GM19035 (cell line): ENCODE results near the gene NFIA.

Experiments used
- ATAC-seq: cut with Tn5 transposase; IDR thresholded peaks from one replicate; pipeline ENCODE4 v1.9.1; 2021; ENCODE audit not compliant: unreplicated experiment

NFIA gene

DNA sequence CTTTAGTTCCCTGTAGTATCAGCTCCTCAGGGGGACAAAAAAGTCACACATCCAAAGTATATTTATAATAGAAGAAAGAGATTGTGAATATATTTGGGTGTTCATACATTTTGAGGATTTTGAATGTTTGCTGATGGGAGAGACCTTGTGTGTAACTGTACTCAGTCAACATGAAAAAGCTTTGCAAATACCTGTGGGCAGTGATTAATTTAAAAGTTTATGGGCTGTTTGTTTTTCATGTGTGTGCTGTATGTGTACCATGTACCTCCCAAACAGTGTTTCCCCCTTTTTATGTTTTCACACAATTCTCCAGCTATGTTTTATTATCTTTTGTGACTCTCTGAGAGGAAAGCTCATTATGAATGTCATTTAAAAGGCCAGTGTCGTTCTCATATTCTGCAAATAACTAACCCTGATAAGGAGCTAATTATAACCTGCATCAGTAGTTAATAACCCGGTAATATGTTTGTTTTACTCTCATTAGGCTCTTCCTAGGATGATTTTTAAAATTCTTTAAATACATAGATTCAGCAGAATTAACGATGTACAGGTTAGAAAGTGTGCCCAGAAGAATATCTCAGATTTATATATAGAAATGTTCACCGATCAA, 271.5 kb downstream of the NFIA start:
- ATAC-seq, result no peak

DNA sequence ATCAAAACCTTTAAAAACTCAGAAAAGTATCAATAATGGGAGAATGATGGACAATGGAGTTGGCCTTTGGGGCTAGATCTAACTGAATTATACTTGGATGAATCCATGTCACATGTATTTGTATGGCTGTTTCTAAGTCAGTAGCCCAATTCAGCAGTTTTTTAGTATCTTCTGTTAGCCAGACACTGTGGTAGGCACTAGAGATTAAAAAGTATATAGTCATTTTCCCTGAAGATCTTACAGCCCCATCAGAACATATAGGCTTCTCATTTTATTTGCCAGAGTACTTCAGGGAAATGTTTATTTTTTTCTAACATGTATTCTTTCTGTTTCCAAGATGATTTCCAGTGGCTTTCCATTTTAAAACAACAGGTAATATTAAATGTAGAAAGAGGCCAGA, 273.7 kb downstream of the NFIA start:
- ATAC-seq, result no peak

DNA sequence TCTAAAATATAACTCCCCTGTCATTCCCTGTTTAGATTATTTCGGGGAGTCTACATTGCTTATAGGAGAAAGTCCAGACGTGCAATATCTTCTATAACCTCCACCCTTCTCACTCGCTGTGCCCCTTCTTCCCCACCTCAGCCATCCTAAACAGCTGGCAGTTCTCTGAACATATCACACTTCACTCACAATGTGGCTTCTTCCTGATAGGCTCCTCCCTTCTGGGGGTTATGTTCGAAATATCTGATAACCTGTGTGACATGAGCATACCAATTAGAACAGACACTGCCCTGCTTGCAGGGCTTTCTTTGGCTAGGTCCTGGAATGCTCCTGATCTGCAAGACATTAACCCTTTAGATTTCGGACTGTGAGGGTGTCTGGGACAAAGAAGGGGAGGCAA, 274.6 kb downstream of the NFIA start:
- ATAC-seq, result no peak

DNA sequence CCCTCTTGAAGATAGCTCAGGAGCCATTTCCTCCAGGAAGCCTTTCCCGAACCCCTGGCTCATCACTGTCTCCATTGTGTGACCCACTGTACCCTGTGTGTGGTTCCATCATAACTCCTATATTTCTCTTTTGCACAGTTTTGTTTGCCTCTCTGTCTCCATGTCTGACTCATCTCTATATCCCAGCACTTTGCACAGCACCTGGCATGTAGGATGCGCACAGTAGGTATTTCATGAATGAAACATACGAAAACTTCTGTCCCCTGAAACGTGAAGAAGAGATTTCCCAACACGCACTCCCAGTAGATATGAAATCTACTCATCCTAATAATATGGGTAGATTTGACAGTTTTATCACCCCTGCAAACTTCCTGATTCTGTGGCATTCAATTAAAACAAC, 275.2 kb downstream of the NFIA start:
- ATAC-seq, result no peak

DNA sequence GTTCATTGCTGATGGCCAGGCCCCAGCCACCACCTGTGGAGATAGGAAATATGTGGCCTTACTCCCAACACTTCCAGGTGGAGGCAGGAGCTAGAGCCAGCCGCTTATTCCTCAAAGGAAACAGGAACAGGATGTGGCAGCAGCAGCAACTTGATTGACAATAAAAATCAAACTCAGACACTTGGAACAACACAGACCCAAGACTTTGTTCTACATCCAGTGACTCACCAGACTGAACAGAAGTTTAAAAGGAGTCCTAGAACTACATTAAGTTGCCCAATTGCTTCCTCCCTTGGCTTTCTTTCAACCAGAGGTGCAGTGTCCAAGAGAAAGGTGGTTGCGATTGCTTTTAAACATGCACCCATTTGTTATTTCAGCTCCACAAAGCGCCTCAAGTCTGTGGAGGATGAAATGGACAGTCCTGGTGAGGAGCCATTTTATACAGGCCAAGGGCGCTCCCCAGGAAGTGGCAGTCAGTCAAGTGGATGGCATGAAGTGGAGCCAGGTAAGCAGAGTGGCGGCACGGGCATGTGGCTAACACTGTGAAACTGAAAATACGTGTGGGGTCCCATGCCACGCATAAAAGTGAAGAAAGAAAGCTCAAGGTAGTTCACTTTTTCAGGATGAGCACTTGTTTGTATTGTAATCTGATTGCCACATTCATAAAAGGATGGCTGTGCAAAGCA, 276.6 kb downstream of the NFIA start:
- no peak for ATAC-seq

DNA sequence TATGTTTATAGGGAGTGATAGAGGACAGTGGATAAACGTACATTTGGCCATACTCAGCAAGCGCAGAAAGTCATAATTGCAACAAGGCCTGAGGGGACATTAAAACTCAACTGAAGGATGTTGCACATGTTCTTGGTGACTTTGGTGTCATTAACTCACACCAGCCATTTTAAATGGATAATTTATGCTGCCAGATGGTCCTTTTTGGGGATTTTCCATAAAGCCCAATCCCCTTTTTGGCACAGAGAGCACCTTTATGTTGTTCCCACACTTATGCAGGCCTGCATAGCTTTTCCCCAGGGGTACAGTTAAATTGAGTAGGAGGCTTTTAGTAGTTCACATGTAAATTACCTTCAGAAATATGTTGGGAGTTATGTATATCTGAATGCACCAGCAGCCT, 279.6 kb downstream of the NFIA start:
- ATAC-seq, result no peak

DNA sequence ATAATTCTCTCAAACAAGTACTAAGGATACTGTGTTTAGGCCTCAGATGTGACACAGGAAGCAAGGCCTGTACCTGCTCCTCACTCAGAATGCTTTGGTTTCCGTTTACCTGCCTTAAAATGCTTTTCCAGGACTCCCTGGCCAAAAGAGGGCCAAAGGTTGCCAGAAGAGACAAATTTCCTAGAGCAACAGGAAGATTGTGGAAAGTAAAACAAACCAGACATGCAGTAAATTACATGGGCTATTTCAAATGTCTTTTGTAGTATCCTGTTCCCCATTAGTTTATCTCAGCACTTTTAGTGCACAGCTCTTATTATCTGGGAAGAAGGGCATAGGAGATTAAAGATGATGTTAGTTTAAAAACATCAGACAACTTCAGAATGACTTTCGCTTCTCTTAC, 280.0 kb downstream of the NFIA start:
- no peak for ATAC-seq

DNA sequence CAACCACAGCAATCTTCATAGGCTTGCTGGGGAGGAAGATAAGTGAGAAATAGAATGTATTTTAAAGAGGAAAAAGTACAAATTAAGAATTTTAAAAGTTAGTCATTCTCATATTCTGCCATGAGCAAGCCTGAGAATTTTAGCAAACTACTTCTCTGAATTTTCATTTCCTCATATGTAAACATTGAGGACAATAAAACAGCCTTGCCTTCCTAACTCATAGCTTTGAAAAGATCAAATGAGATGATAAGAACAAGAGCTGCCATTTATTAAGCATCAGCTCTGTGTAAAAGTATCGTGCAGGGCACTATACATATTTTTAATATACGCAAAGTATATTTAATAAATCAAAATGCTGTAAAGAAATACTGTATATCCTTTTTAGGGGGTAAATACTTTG, 286.0 kb downstream of the NFIA start:
- ATAC-seq, result no peak

DNA sequence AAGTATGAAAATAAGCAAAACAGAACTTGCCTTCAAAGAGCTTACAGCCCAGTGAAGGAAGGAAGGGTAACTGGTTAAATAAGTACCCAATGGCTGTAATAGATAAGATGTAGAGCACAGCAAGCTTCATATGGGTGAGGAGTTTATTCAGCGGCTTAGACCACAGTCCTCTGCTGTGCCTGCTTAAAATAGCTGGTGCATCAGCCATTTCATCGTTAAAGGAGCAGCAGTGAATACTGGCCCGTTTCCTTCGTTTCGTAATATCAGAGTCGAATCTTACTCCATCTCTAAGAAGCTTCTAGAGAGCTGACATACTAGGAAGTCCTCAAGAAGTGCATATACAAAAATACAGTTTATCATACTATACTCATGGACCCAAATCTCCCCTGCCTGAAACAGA, 286.5 kb downstream of the NFIA start:
- no peak for ATAC-seq

DNA sequence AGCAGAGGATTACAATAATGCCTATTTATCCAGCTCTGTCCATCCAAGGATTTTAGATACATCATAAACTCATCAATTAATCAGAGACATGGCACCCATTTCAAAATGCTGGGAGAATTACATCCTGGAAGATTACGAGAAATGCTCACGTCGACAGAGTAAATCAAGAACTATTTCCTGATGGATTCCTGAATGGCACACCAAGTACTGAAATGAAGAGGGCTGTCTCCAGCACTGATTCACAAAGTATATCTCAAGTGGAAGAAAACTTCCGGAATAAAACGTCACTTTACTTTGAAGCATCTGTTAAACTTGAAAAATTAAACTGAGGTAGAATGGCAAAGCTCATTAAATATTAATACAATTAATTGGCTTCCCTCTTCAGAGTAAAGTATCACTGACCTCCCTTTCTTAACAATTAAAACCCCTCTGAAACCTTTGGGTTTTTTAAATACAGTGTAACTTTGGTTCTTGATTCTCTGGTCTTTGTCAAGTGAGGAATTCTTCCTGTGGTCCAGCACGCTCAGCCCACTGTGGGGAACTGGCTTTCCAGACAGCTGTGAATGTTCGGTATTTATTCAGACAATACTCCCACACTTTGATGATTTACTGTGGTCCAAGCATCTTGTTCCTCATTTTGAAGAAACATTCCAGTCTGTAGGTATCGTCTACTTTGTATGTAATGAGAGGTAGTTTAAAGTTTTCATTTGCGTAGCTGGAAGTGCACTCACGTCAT, 288.0 kb downstream of the NFIA start:
- ATAC-seq, result no peak

DNA sequence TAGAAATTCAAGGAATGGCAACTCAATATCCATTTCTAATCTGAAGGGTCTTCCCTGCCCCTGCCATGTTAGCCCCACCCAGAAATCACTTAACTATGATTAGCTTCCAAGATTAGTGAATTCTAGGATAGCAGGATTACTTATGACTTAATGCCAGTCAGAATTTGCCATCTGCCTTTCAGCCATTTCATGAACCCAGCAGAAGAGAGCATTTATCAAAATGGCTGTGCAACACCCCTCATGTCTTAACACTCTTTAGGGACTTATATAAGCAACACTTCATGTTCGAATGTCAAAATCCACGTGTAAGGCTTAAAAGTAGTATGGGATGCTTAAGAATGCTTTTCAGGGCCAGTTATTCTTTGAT, 288.5 kb downstream of the NFIA start:
- ATAC-seq, result no peak

DNA sequence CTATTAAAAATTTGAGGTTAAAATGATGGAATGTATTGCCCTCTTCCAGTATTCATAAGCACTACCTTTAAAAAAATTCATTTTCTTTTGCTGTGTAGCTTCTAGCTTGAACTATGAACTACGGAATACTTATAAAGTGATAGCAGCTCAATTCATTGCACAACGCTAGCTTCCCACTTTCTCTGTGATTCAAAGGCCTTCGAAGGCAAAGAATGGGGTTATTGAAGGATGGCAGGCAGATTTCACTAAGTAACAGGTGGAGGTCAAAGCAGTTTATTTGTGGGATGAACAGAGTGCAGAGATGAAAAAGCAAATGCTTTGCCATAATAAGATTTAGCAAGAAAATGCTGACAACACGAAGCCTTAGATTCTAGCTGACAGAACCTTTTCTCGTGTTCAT, 290.6 kb downstream of the NFIA start:
- no peak for ATAC-seq

DNA sequence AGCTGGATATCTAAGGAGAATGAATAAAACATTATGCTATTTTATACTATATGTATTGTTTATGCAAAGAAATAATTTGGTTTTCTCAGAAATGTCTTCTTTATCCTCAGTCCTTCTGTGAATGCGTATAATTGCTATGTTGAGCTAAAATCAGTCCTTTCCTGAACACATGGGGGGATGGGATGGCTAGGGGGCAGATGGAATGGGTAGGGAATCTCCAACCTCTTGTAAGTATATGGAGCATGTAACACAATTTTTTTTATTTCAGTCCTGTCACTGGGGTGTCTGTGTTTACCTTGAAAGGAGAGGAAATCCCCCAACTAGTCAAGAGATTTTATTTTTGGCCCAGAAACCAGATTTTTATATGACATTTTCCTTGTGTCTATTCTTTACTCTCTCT, 291.8 kb downstream of the NFIA start:
- ATAC-seq, result no peak

DNA sequence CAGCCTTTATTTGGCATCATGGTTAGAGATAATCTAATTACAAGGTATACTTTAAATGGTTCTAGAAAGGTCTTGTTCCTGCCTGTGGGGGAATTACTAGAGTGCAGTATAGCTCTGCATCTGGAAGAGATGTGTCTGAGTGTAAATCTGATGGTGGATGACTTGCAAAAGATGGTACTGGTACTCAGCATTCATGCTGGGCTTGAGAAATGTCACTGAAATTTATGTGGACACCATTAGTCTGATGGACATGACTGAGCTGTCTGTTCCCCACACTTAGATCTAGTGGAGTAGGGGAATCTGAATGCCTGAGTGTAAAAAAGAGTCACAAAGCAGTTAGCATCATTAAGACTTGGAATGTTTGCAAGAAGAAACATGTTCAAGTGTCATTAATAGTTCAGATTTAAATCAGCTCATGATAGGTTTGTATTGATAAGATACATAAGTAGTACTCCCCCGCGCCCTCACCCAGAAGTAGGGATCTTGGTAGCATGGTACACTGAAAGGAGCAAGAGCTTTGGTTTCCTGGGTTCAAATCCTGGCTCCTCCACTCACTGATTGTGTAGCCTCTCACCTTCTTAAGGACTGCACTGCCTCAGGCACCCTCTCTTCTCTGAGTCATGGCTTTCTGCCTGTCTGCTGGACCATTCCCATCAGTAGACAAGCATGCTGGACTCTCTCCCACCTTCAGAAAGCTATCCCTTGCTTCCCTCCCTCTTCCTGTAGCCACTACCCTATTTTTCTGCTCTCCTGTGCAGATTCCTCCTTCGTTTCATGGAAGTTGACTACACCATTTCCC, 292.9 kb downstream of the NFIA start:
- no peak for ATAC-seq

DNA sequence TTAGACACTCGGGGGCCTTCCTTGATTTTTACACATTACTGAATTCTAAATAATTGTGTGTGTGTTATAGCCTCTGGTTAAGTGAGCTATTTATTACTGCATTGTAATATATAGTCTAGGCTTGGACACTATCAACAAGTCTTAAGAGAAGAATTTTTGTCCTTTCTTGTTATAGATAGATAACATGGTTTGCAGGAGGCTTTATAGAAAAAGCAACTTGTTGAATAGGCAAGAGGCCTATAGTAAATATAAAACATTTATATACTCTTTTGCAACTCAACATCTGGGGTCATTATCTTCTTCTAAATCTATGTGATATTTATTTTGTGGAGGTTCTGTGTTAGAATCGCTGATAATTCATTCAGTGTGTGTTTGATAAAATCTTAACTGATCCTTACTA, 293.8 kb downstream of the NFIA start:
- ATAC-seq, result no peak

DNA sequence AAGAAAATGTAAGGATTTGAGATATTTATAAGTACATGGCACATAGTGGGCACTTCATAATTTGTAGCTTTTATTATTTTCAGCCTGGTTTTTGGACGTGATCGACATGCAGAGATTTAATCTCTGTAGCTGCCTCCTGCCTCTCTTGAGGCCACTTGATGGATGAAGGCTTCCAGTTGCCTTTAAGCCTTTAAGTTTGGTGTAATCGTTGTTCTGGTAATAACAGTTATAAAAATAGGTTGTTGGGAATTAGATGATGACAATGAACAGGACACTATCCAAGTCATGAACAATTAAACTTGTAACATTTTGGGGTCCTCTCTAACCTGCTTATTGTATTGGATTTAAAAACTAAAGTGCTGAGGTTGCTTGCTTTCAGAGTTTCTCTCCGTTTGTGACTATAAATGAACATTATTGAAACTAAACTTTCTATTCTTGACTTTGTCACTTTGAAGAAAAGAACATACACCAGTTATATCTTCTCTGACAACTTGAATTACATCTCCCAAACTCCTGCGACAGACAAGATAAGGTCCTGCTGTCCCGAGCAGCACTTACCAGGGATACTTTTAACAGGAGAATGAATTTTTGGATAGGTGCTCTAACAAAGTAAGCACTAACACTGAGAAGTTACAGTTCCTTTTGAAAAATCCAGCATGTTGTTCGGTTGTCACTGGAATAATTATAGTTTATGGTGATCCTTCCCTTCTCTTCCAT, 295.0 kb downstream of the NFIA start:
- ATAC-seq, result no peak

DNA sequence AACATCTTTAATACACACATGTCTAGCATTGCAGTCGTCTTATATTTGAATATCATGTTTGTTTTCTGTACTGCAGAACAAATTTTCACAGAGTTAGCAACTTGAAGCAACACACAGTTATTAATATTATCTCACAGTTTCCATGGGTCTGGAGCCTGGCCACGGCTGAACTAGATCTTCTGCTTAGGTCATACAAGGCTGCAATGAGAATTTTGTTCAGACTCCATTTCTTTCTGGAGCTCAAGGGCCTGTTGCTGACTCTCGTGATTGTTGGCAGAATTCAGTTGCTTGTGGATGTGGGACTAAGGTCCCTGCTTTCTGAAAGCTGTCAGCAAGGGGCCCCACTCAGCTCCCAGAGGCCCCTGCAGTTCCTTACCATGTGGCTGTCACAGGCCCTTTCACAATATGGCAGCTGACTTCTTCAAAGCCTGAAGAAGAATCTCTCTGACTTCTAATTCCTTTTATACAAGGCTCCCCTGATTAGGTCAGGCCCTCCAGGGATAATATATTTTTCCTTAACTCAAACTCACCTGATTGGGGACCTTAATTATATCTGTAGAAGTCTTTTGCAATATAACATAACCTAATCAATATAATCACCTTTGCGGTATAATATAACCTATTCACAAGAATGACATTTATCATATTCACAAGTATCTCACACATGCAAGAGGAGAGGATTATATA, 296.3 kb downstream of the NFIA start:
- ATAC-seq, result no peak

DNA sequence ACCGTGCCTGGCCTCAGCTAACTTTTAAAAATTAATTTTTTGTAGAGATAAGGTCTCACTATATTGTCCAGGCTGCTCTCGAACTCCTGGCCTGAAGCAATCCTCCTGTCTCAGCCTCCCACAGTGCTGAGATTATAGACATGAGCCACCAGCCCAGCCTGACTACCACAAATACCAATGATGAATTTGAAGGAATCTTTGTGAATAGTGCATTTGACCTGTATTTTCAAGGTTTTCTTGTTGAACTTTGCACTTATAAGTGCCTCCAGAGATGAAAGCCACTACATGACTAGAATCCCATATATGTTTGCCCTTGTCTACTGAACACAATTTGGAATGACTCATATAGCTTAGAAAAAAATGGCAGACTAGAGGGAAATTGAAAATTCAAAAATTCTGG, 297.3 kb downstream of the NFIA start:
- no peak for ATAC-seq

DNA sequence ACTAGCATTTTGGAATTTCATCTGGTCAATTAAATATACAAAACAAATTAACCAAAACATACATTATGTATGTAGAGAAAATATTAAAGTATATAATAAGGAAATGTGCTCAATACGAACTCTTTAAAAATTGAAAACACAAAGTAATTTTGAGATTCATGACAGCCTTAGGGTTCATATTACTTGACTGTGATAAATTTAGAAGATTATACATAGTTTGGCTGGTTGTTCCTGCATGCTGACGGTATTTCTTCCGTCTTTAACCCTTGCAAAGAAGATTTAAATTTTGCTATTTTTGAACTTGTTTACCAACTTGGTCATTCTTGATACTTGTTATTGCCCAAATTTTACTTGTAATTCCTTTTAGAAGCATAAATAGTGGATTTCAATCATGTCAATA, 298.2 kb downstream of the NFIA start:
- no peak for ATAC-seq

DNA sequence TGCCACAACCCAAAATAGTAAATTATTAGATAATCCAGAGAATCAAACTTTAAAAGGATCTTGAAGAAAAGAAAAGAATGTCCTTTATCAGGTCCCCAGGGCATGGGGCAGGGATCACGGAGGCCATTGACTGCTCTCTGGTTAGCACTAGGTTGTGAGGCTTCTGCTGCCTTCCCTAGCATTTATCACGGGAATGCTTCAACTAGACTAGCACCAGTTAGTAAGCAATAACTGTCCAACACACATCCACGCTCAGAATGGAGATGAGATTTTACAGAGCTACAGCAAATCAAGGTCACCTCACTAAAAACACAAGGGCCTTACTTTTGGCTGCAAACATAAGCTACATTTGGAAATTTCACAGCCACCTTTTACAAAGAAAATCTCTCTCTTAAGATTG, 304.0 kb downstream of the NFIA start:
- no peak for ATAC-seq

DNA sequence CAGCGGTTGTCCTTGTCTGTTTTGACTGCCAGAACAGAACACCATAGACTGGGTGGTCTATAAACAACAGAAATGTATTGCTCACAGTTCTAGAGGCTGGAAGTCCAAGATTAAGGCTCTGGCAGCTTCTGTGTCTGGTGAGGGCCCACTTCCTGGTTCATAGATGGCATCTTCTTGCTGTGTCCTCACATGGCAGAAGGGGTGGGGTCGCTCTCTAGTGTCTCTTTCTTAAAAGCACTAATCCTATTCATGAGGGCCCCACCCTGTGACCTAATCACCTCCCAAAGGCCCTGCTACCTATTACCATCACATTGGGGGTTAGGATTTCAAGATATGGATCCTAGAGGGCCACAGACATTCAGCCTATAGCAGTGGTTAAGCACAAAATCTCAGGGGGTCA, 304.4 kb downstream of the NFIA start:
- ATAC-seq, result no peak
